ENCODE results near the gene TXNRD2.

Gene TXNRD2

GRCh38 chr22:19981171-19981960 lies 39.7 kb upstream of the TXNRD2 start:
- TF ChIP-seq PAX5 (IDR thresholded peaks at IDR 0.05; ENCODE audit: insufficient read depth, low read length, severe bottlenecking) (no peak), TAF1 (IDR thresholded peaks at IDR 0.05; ENCODE audit: low read depth, low read length) (no peak), POLR2A (IDR thresholded peaks at IDR 0.05; ENCODE audit: low read depth, low read length) (no peak), POU2F2 (IDR thresholded peaks at IDR 0.05; ENCODE audit: low read depth, low read length) (no peak), POLR2AphosphoS5 (IDR thresholded peaks at IDR 0.05; ENCODE audit: low read depth, low read length) (no peak), SPI1 (IDR thresholded peaks at IDR 0.05; ENCODE audit: low read depth, low read length) (no peak)
- DNase-seq (ENCODE audit: insufficient read length, low spot score) (no peak), FAIRE-seq (no peak)

DNA sequence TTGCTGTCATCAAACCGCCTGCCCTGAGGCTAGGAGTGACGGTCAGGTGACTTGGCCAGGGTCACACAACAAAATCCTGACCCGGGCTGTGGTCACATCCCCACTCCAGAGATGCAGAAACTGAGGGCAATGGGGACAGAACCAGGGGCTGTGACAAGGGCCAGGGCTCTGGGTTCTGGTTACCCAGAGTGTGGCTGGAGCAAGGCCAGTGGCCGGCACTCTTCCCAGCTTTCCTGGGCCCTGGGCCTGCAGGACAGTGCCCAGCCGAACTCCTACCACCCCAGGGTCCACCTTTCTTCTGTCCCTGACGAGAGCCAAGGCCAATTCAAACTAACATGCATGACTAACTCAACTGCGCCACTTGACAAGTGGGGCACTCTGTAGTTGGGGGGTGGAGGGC lies 39.1 kb upstream of the TXNRD2 start:
- FAIRE-seq (no peak), DNase-seq (ENCODE audit: insufficient read length, low spot score) (no peak)
- TF ChIP-seq TAF1 (IDR thresholded peaks at IDR 0.05; ENCODE audit: low read depth, low read length) (no peak), SPI1 (IDR thresholded peaks at IDR 0.05; ENCODE audit: low read depth, low read length) (no peak), POU2F2 (IDR thresholded peaks at IDR 0.05; ENCODE audit: low read depth, low read length) (no peak)

DNA sequence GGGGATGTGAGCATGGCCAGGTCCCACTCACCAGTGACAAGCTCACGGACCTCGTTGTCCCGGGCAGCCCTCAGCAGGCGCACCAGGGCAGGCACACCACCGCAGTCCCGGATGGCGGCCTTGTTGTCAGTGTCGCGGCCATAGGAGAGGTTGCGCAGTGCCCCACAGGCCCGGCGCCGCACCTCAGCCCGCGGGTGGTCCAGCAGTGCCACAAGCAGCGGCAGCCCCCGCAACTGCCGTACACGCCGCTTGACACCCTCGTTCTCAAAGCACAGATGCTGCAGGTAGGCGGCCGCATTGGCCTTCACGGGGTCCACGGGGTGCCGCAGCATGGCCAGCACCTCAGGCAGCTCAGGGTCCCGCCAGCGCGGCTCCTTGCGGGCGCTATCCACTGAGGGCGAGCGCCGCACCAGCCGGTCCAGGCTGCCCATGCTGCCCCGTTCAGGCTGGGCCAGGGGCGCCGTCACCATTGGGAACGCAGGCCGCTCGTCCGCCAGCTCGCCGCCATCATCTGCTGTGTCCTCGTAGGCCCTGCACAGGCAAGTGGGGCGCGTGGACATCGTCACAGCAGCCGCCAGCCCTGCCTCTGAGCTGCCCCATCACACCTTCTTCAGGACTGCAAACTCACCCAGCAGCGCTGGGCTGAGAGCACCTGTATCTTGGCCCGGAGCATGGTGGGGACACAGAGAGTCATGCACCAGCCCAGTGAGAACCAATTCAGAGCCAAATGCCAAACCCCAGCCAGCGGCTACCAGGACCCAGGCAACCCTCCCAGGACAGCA lies 38.3 kb upstream of the TXNRD2 start:
- TF ChIP-seq TAF1 (IDR thresholded peaks at IDR 0.05; ENCODE audit: low read depth, low read length) = no peak
- no peak for DNase-seq (ENCODE audit: insufficient read length, low spot score)
- FAIRE-seq = no peak

DNA sequence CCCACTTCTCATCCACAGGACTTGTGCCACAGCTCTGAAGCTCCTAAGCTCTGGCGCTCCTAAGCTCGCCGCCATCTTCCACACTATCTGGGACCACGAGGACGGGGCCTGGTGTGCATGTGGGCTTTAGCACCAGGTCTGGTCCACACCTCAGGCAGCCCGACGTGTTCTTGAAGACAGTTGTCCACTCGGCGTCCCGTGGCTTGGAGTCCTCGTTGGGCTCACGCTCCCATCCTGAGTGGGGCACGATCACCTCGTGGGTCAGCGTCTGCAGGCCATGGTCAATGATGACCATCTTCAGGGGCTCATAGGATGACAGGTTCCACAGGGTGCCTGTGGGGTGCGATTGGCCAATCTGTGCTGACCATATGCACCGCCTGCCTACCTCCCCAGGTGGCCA lies 37.1 kb upstream of the TXNRD2 start:
- no peak for DNase-seq (ENCODE audit: insufficient read length, low spot score)
- TF ChIP-seq TAF1 (IDR thresholded peaks at IDR 0.05; ENCODE audit: low read depth, low read length) (no peak), POLR2A (IDR thresholded peaks at IDR 0.05; ENCODE audit: low read depth, low read length) (no peak), POU2F2 (IDR thresholded peaks at IDR 0.05; ENCODE audit: low read depth, low read length) (no peak), SPI1 (IDR thresholded peaks at IDR 0.05; ENCODE audit: low read depth, low read length) (no peak), POLR2AphosphoS5 (IDR thresholded peaks at IDR 0.05; ENCODE audit: low read depth, low read length) (no peak), PAX5 (IDR thresholded peaks at IDR 0.05; ENCODE audit: insufficient read depth, low read length, severe bottlenecking) (no peak)
- no peak for FAIRE-seq

DNA sequence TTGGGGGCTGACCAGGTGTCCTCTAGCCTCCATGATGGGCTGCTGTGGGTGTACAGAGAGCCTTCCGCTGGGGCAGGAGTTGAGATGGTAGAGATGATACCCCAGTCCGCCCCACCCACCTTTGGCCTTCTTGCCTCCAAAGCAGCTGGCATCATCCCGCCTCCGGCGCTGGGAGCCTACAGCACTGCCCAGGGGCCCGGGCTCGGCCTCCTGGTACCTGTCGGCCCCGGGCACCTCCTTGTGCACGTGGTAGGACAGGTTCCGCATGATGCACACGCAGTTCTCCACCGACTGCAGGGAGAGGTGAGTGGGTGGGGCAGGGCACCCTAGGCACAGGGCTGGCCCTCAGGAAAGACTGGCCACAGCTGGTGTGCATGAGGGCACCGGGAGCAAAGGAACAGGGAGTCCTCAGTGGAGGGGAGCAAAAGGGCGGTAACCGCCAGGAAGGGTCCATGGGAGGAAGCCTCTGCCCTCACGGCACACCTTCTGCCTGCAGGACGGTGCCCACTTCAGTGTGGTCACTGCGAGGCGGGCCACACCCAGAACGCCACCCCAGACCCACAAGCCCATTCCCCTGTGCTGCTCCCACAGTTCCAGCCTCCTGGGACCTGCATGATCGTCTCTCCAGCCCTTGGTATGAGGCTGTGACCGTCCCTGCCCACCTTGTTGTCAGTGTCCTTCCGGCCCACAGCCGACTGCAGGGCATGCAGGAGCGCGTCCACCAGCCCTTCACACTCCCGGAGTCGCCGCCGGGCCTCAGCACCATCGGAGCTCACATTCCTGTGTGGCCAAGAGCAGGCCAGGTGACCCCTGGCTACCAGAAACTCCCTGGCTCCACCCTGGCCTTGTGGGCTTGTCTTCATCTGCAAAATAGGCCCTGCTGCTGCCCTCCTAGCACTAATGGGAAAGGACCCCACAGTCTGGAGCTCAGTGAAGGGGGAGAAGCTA lies 36.0 kb upstream of the TXNRD2 start:
- no peak for DNase-seq (ENCODE audit: insufficient read length, low spot score)
- FAIRE-seq = no peak
- TF ChIP-seq TAF1 (IDR thresholded peaks at IDR 0.05; ENCODE audit: low read depth, low read length) (no peak), POU2F2 (IDR thresholded peaks at IDR 0.05; ENCODE audit: low read depth, low read length) (no peak), SPI1 (IDR thresholded peaks at IDR 0.05; ENCODE audit: low read depth, low read length) (no peak), POLR2A (IDR thresholded peaks at IDR 0.05; ENCODE audit: low read depth, low read length) (no peak), POLR2AphosphoS5 (IDR thresholded peaks at IDR 0.05; ENCODE audit: low read depth, low read length) (no peak)

- FAIRE-seq (no peak), DNase-seq (ENCODE audit: insufficient read length, low spot score) (no peak)
- TF ChIP-seq POLR2A (IDR thresholded peaks at IDR 0.05; ENCODE audit: low read depth, low read length) = no peak
- no peak for TF ChIP-seq PAX5 (IDR thresholded peaks at IDR 0.05; ENCODE audit: insufficient read depth, low read length, severe bottlenecking)
- no peak for TF ChIP-seq TAF1 (IDR thresholded peaks at IDR 0.05; ENCODE audit: low read depth, low read length)
- no peak for TF ChIP-seq POLR2AphosphoS5 (IDR thresholded peaks at IDR 0.05; ENCODE audit: low read depth, low read length)
- no peak for TF ChIP-seq POU2F2 (IDR thresholded peaks at IDR 0.05; ENCODE audit: low read depth, low read length)
- no peak for TF ChIP-seq SPI1 (IDR thresholded peaks at IDR 0.05; ENCODE audit: low read depth, low read length)
Observed at GRCh38 chr22:19976671-19977070, 35.1 kb upstream of the TXNRD2 start.

DNA sequence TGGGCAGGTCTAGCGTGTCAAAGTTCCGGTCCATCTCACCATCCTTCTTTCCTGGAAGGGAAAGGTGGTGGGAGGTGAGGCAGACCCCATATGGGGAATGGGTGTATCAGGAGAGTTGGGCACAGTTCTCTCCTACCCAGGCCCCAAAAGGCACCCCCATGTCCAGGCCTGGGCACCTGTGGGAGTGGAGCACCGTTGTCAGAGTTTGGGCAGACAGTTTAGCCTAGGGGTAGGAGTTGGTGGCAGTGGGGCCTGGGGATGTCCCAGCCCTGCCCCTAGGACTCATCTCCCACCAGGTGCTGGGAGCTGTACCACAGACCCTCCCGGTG lies 34.1 kb upstream of the TXNRD2 start:
- FAIRE-seq (no peak), DNase-seq (ENCODE audit: insufficient read length, low spot score) (no peak)
- TF ChIP-seq POLR2A (IDR thresholded peaks at IDR 0.05; ENCODE audit: low read depth, low read length) (no peak), POU2F2 (IDR thresholded peaks at IDR 0.05; ENCODE audit: low read depth, low read length) (no peak), SPI1 (IDR thresholded peaks at IDR 0.05; ENCODE audit: low read depth, low read length) (no peak), TAF1 (IDR thresholded peaks at IDR 0.05; ENCODE audit: low read depth, low read length) (no peak), PAX5 (IDR thresholded peaks at IDR 0.05; ENCODE audit: insufficient read depth, low read length, severe bottlenecking) (no peak), POLR2AphosphoS5 (IDR thresholded peaks at IDR 0.05; ENCODE audit: low read depth, low read length) (no peak)

DNA sequence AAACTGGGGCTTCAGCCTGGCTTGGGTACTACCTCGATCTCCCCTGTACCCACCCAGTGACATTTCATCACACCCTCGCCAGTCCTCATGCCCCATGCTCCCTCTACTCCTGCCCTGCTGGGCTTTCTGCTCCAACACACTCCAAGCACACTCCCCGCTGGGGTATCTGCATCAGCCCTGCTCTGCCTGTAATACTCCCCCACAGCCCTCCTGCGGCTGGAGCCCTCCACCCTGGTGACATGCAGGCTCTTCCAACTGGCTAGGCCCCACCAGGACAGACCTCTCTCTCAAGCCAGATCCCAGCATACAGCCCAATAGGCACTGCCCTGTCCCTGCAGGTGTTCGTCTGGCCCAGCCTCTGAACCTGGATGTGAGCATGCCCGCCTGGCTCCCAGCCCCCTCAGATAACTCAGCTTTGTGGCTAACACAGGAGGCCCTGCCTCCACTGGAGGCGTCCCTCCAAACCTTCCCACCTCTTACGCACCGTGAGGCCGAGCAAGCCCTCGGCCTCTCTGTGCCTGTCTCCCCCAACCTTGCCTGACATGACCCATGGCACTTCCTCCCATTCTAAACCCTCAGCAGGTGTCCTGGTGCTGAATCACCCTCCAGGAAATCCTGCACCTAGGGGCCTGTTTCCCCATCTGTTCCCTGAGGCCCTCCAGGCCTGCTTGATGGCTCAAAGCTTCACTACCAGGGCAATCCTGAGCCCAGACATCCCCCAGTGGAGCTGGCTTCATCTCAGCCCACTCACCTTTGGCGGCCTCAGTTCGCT lies 33.5 kb upstream of the TXNRD2 start:
- TF ChIP-seq SPI1 (IDR thresholded peaks at IDR 0.05; ENCODE audit: low read depth, low read length) (peak; percentile 15; the same call in 1 of the 2 replicates), POLR2AphosphoS5 (IDR thresholded peaks at IDR 0.05; ENCODE audit: low read depth, low read length) (no peak)
- peak; percentile 52 for FAIRE-seq
- DNase-seq (ENCODE audit: insufficient read length, low spot score) = no peak

GRCh38 chr22:19974268-19974861 lies 32.7 kb upstream of the TXNRD2 start:
- DNase-seq (ENCODE audit: insufficient read length, low spot score) (peak; percentile 91), FAIRE-seq (peak; percentile 90)
- TF ChIP-seq TAF1 (IDR thresholded peaks at IDR 0.05; ENCODE audit: low read depth, low read length) = no peak
- TF ChIP-seq POLR2AphosphoS5 (IDR thresholded peaks at IDR 0.05; ENCODE audit: low read depth, low read length) = no peak
- no peak for TF ChIP-seq POU2F2 (IDR thresholded peaks at IDR 0.05; ENCODE audit: low read depth, low read length)
- no peak for TF ChIP-seq POLR2A (IDR thresholded peaks at IDR 0.05; ENCODE audit: low read depth, low read length)
- TF ChIP-seq PAX5 (IDR thresholded peaks at IDR 0.05; ENCODE audit: insufficient read depth, low read length, severe bottlenecking) = no peak
- TF ChIP-seq SPI1 (IDR thresholded peaks at IDR 0.05; ENCODE audit: low read depth, low read length) = no peak
